Stomach (tissue), 4 donors: ENCODE data around the gene SNAPC5.

Experiments used
- CTCF ChIP-seq, 7 experiments: fragments of 450-650 bp in 4 of 7; fragments of 200-600 bp in 3 of 7; sonication (generic) in 3 of 7; IDR thresholded peaks; one replicate each; pipeline ENCODE4 v1.5.1; 2016 to 2019; ENCODE audit warnings: antibody characterized with exemption in 7 of 7, control low read depth in 2 of 7, mild to moderate bottlenecking in 1 of 7
- EP300 ChIP-seq: sonication (generic); formaldehyde crosslinking; IDR thresholded peaks from one replicate; pipeline ENCODE4 v1.6.1; 2017; ENCODE audit warnings: antibody characterized with exemption
- POLR2A ChIP-seq, 4 donors: fragments of 450-650 bp; IDR thresholded peaks; one replicate each; pipeline ENCODE4 v1.6.1; 2016; ENCODE audit warnings: antibody characterized with exemption in 4 of 4, control low read depth in 2 of 4, mild to moderate bottlenecking in 1 of 4, moderate library complexity in 1 of 4
- POLR2AphosphoS5 ChIP-seq, 3 donors: sonication (generic); formaldehyde crosslinking; IDR thresholded peaks; one replicate each; pipeline ENCODE4 v1.6.1; 2016; ENCODE audit warnings: antibody characterized with exemption in 3 of 3

GRCh38 chr15:66484539-66485112 is 12.9 kb downstream of the SNAPC5 start:
- no peak for TF ChIP-seq CTCF (IDR thresholded peaks at IDR 0.05)
- no peak for TF ChIP-seq EP300
- TF ChIP-seq POLR2A (IDR thresholded peaks at IDR 0.05) = no peak
- no peak for TF ChIP-seq POLR2AphosphoS5 (IDR thresholded peaks at IDR 0.05)
